Central memory CD4-positive, alpha-beta T cell (primary cell): Measurements from ENCODE around the gene TMEM247.
"Not testable (repeated sequence)": the region's sequence is repeated elsewhere in the genome, so short reads cannot be mapped to it uniquely, and the experiment has no call there.

Experiments used
- DNase-seq: peaks from one replicate; pipeline ENCODE4 v3.0.0; 2022

TMEM247 gene

GRCh38 chr2:46459694-46460093 is 19.7 kb upstream of the TMEM247 start:
- no peak for DNase-seq

GRCh38 chr2:46460241-46460921 is 19.0 kb upstream of the TMEM247 start:
- DNase-seq = no peak

- DNase-seq = peak; percentile 43
Measured at GRCh38 chr2:46461011-46461674, 18.2 kb upstream of the TMEM247 start.

- DNase-seq = no peak
Measured at GRCh38 chr2:46461709-46462171, 17.6 kb upstream of the TMEM247 start.

- no peak for DNase-seq
Measured at GRCh38 chr2:46462936-46463335, 16.4 kb upstream of the TMEM247 start.

- DNase-seq = no peak
Measured at GRCh38 chr2:46469116-46469515, 10.2 kb upstream of the TMEM247 start.

- DNase-seq = no peak
Measured at GRCh38 chr2:46469700-46470099, 9.7 kb upstream of the TMEM247 start.

GRCh38 chr2:46470114-46470628 is 9.2 kb upstream of the TMEM247 start:
- DNase-seq = no peak

- no peak for DNase-seq
Measured at GRCh38 chr2:46471019-46471583, 8.3 kb upstream of the TMEM247 start.

- DNase-seq = no peak
Measured at GRCh38 chr2:46471697-46472096, 7.7 kb upstream of the TMEM247 start.

- not testable (repeated sequence) for DNase-seq
Measured at GRCh38 chr2:46472165-46472564, 7.2 kb upstream of the TMEM247 start.

- peak; percentile 19 for DNase-seq
Measured at GRCh38 chr2:46477462-46477861, 1.9 kb upstream of the TMEM247 start.

GRCh38 chr2:46477925-46478324 is 1.4 kb upstream of the TMEM247 start:
- no peak for DNase-seq

- DNase-seq = no peak
Measured at GRCh38 chr2:46480562-46480961, 1.2 kb downstream of the TMEM247 start.

- no peak for DNase-seq
Measured at GRCh38 chr2:46481198-46482193, 2.1 kb downstream of the TMEM247 start.

- no peak for DNase-seq
Measured at GRCh38 chr2:46482490-46482889, 3.1 kb downstream of the TMEM247 start.

GRCh38 chr2:46485002-46485401 is 5.6 kb downstream of the TMEM247 start:
- no peak for DNase-seq

- no peak for DNase-seq
Measured at GRCh38 chr2:46486436-46486835, 7.1 kb downstream of the TMEM247 start.

GRCh38 chr2:46487667-46488335 is 8.4 kb downstream of the TMEM247 start:
- DNase-seq = no peak

- DNase-seq = no peak
Measured at GRCh38 chr2:46488389-46488788, 9.0 kb downstream of the TMEM247 start.

- DNase-seq = no peak
Measured at GRCh38 chr2:46489423-46490174, 10.2 kb downstream of the TMEM247 start.
